PC-9 (cell line): Measurements from ENCODE around the gene TMEM150A. TPM values are rescaled to one million over a fixed set of nuclear protein-coding genes. Genes with fewer than 3 reads are reported as not detected.

ENCODE experiments used
- BruUV-seq: library from RNA; stranded (reverse); fragments of 400-500 nt; replicated peaks from 2 replicates; lab custom pipeline; 2021; lab: Mats Ljungman, UMichigan
- CTCF ChIA-PET: fragments of 300-600 bp; sonication (Branson Sonifier 250); formaldehyde crosslinking; loops from one replicate; lab custom pipeline; 2022; ENCODE audit warnings: antibody characterized with exemption; lab: Charles Lee
- POLR2A ChIA-PET: fragments of 300-600 bp; sonication (Branson Sonifier 250); formaldehyde crosslinking; loops from one replicate; lab custom pipeline; 2022; ENCODE audit warnings: antibody characterized with exemption; ENCODE audit not compliant: unreplicated experiment; lab: Charles Lee
- DNase-seq, 2 experiments: peaks; one replicate each; pipeline versions ENCODE4 v3.0.0 to v3.0.0-alpha.2; 2015 to 2022; ENCODE audit warnings: mixed read lengths in 1 of 2
- H2AFZ ChIP-seq: fragments of 200-600 bp; sonication (generic); 2 replicates; pipeline ENCODE4 v1.8.1; 2017; ENCODE audit warnings: antibody characterized with exemption
- H3F3A ChIP-seq: fragments of 200-600 bp; sonication (generic); 2 replicates; pipeline ENCODE4 v1.8.1; 2017; ENCODE audit warnings: antibody characterized with exemption, mild to moderate bottlenecking, low read depth; ENCODE audit not compliant: insufficient read depth
- H3K27ac ChIP-seq: fragments of 200-600 bp; sonication (generic); 2 replicates; pipeline ENCODE4 v1.6.1; 2016; ENCODE audit warnings: mixed run types
- H3K27me3 ChIP-seq: fragments of 200-600 bp; sonication (generic); 2 replicates; pipeline ENCODE4 v1.6.1; 2016; ENCODE audit warnings: low read depth, mixed run types; ENCODE audit not compliant: insufficient read depth
- H3K36me3 ChIP-seq: fragments of 200-600 bp; sonication (generic); 2 replicates; pipeline ENCODE4 v1.6.1; 2016; ENCODE audit warnings: low read depth, mixed run types
- H3K4me1 ChIP-seq: fragments of 200-600 bp; sonication (generic); replicated peaks from 2 replicates; pipeline ENCODE4 v1.6.1; 2016; ENCODE audit warnings: mixed run types; ENCODE audit not compliant: insufficient read depth
- H3K4me2 ChIP-seq: fragments of 200-600 bp; sonication (generic); 2 replicates; pipeline ENCODE4 v1.6.1; 2017; ENCODE audit warnings: mixed run types
- H3K4me3 ChIP-seq: fragments of 200-600 bp; sonication (generic); 2 replicates; pipeline ENCODE4 v1.6.1; 2016; ENCODE audit warnings: mixed run types
- H3K79me2 ChIP-seq: fragments of 200-600 bp; sonication (generic); 2 replicates; pipeline ENCODE4 v1.6.1; 2017; ENCODE audit warnings: low read depth, mixed run types
- H3K9me2 ChIP-seq: fragments of 200-600 bp; sonication (generic); 2 replicates; pipeline ENCODE4 v1.8.1; 2017; ENCODE audit warnings: mild to moderate bottlenecking; ENCODE audit not compliant: insufficient read depth
- H3K9me3 ChIP-seq: fragments of 200-600 bp; sonication (generic); 2 replicates; pipeline ENCODE4 v1.8.1; 2016; ENCODE audit warnings: low read depth; ENCODE audit not compliant: insufficient read depth
- H4K20me1 ChIP-seq: fragments of 200-600 bp; sonication (generic); 2 replicates; pipeline ENCODE4 v1.8.1; 2017; ENCODE audit not compliant: insufficient read depth
- CTCF ChIP-seq: fragments of 200-600 bp; sonication (generic); conservative IDR thresholded peaks from 2 replicates; pipeline ENCODE4 v1.6.1; 2017; ENCODE audit warnings: mixed run types, antibody characterized with exemption, mild to moderate bottlenecking, moderate library complexity
- EZH2 ChIP-seq: fragments of 200-600 bp; sonication (generic); IDR thresholded peaks from 2 replicates; pipeline ENCODE4 v1.8.0; 2017; ENCODE audit warnings: antibody characterized with exemption, low read depth
- intact Hi-C: fragments of 100-400 bp; cut with micrococcal nuclease; formaldehyde crosslinking; loops from one replicate; pipeline ENCODE4 v1.10.0; 2022; ENCODE audit not compliant: unreplicated experiment
- total RNA-seq: library from RNA; stranded (reverse); gene quantifications from 2 replicates; pipeline ENCODE4 v1.2.3, GENCODE V29; 2021

Gene TMEM150A
- total RNA-seq, 1 experiment from 2014 or later, result 5.3 TPM

GRCh38 chr2:85591563-85591962 is 10.9 kb downstream of the TMEM150A start:
- H3K79me2 ChIP-seq, result peaks cover 18% of the 10 kb centered on the region
- 0 out of 2 replicates have a peak, but pooled peaks cover 2% of the 10 kb centered on the region for H3K36me3 ChIP-seq
- no peaks in the 10 kb centered on the region for H3K9me3 ChIP-seq
- ChIA-PET POLR2A (no interaction called here), CTCF (no interaction called here)
- BruUV-seq, result no TSS peak
- no peak overlapping the region for H2AFZ ChIP-seq
- H3K4me3 ChIP-seq, result no peak overlapping the region
- H3K9me2 ChIP-seq, result no peaks in the 10 kb centered on the region
- TF ChIP-seq CTCF (no peak), EZH2 (no peak)
- no peak overlapping the region for H3K4me2 ChIP-seq
- DNase-seq, result no peak
- peaks cover 20% of the 10 kb centered on the region for H3K4me1 ChIP-seq
- no peaks in the 10 kb centered on the region for H3K27me3 ChIP-seq
- peaks cover 11% of the 10 kb centered on the region for H3F3A ChIP-seq
- intact Hi-C loops, result no loop called here
- H4K20me1 ChIP-seq, result no peaks in the 10 kb centered on the region
- no peak overlapping the region for H3K27ac ChIP-seq

- no peak for DNase-seq
- Histone ChIP-seq H3F3A (peaks cover 15% of the 10 kb centered on the region), H3K27me3 (no peaks in the 10 kb centered on the region), H3K9me2 (no peaks in the 10 kb centered on the region), H3K4me3 (no peak overlapping the region), H3K4me2 (no peak overlapping the region), H3K36me3 (no peaks in the 10 kb centered on the region), H3K79me2 (peaks cover 11% of the 10 kb centered on the region), H2AFZ (no peak overlapping the region), H4K20me1 (no peaks in the 10 kb centered on the region), H3K4me1 (peaks cover 21% of the 10 kb centered on the region), H3K27ac (no peak overlapping the region), H3K9me3 (no peaks in the 10 kb centered on the region)
- intact Hi-C loops, result no loop called here
- POLR2A ChIA-PET, result no interaction called here
- no TSS peak for BruUV-seq
- CTCF ChIA-PET, result no interaction called here
- no peak for TF ChIP-seq CTCF
- TF ChIP-seq EZH2, result no peak
Observed at GRCh38 chr2:85590950-85591349, 11.5 kb downstream of the TMEM150A start.

GRCh38 chr2:85589982-85590791 is 12.3 kb downstream of the TMEM150A start:
- CTCF ChIA-PET, result no interaction called here
- intact Hi-C loops, result no loop called here
- POLR2A ChIA-PET, result no interaction called here
- DNase-seq, result no peak
- TF ChIP-seq CTCF (no peak), EZH2 (no peak)
- Histone ChIP-seq H3K79me2 (peaks cover 8% of the 10 kb centered on the region; the same call in 1 of the 2 replicates), H3K27me3 (no peaks in the 10 kb centered on the region), H3K27ac (no peak overlapping the region), H4K20me1 (no peaks in the 10 kb centered on the region), H3K9me3 (no peaks in the 10 kb centered on the region), H3F3A (peaks cover 23% of the 10 kb centered on the region), H3K4me2 (no peak overlapping the region), H3K4me1 (peaks cover 28% of the 10 kb centered on the region), H2AFZ (no peak overlapping the region), H3K9me2 (no peaks in the 10 kb centered on the region), H3K4me3 (no peak overlapping the region), H3K36me3 (no peaks in the 10 kb centered on the region)
- no TSS peak for BruUV-seq
